GM12878 (cell line): ENCODE measurements around the gene HIVEP3.

Experiments used
- CEBPB ChIP-seq, 2 experiments: fragments of 150-350 bp in 1 of 2; IDR thresholded peaks; 2 replicates each; pipeline ENCODE4 v1.6.1; 2012 to 2014; ENCODE audit warnings: low read depth in 2 of 2, low read length in 2 of 2, borderline replicate concordance in 1 of 2, inconsistent platforms in 1 of 2
- ETV6 ChIP-seq, 2 experiments: fragments of 450-650 bp in 1 of 2; IDR thresholded peaks in 1 of 2; conservative IDR thresholded peaks in 1 of 2; 2 replicates each; pipeline ENCODE4 v1.6.1; 2014; ENCODE audit warnings: antibody characterized with exemption in 1 of 2, borderline replicate concordance in 1 of 2, low read depth in 1 of 2, mild to moderate bottlenecking in 1 of 2, moderate library complexity in 1 of 2
- EZH2 ChIP-seq: IDR thresholded peaks from 2 replicates; pipeline ENCODE4 v1.6.1; 2012; ENCODE audit warnings: low read depth, mild to moderate bottlenecking, control low read depth, inconsistent platforms, low read length, borderline replicate concordance; ENCODE audit not compliant: control insufficient read depth
- HDAC2 ChIP-seq: fragments of 200-600 bp; sonication (generic); IDR thresholded peaks from 2 replicates; pipeline ENCODE4 v1.6.1; 2017
- JUND ChIP-seq: IDR thresholded peaks from 2 replicates; pipeline ENCODE4 v1.6.1; 2012; ENCODE audit warnings: low read depth, mild to moderate bottlenecking, low read length, improper control_type of control experiment, moderate library complexity
- KDM1A ChIP-seq: fragments of 200-600 bp; sonication (generic); IDR thresholded peaks from 2 replicates; pipeline ENCODE4 v1.6.1; 2016; ENCODE audit warnings: borderline replicate concordance
- KLF5 ChIP-seq: fragments of 450-650 bp; IDR thresholded peaks from 2 replicates; pipeline ENCODE4 v1.6.1; 2014; ENCODE audit warnings: mild to moderate bottlenecking; ENCODE audit not compliant: partially characterized antibody
- MTA3 ChIP-seq: IDR thresholded peaks from 2 replicates; pipeline ENCODE4 v1.6.1; 2012; ENCODE audit warnings: low read length, inconsistent platforms, borderline replicate concordance
- POLR2A ChIP-seq: IDR thresholded peaks from 2 replicates; pipeline ENCODE4 v1.6.1; 2011; ENCODE audit warnings: low read depth, mild to moderate bottlenecking, low read length
- RB1 ChIP-seq: fragments of 450-650 bp; formaldehyde crosslinking; IDR thresholded peaks from 2 replicates; pipeline ENCODE4 v1.6.1; 2017; ENCODE audit warnings: mild to moderate bottlenecking, borderline replicate concordance
- SIN3A ChIP-seq: IDR thresholded peaks from 2 replicates; pipeline ENCODE4 v1.6.1; 2012; ENCODE audit warnings: low read depth, low read length, improper control_type of control experiment
- TF ChIP-seq, protein P1 (sequence below): IDR thresholded peaks from 2 replicates; pipeline ENCODE4 v1.6.1; 2012; ENCODE audit warnings: low read length, inconsistent platforms

DNA sequence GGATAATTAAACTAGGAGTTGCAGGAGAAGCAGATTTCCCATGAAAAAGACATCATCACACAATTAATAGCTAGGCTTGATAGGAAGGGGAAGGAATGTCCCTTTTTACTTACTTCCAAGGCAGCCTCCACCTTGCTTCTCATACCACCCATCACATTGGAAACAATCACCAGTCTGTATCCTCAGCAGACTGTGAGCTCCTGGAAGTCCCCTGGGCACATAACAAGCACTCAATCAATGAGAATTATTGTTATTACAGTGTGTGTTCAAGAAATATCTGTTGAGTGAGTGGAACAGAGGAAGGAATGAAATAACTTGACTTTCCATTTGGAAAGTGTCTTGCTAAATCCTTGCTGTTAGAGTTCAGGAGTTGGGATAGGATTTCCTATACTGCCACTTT, 36.2 kb downstream of the HIVEP3 start:
- TF ChIP-seq RB1 (no peak), EZH2 (no peak), SIN3A (no peak), KDM1A (no peak), MTA3 (no peak), CEBPB (IDR thresholded peaks at IDR 0.05; ENCODE audit: borderline replicate concordance in 1 of 2, low read depth in 2 of 2, low read length in 2 of 2) (no peak), ETV6 (conservative IDR thresholded peaks at IDR 0.05 in 1 of 2, IDR thresholded peaks at IDR 0.05 in 1 of 2; ENCODE audit: borderline replicate concordance in 1 of 2, low read depth in 1 of 2) (no peak), HDAC2 (no peak), POLR2A (no peak), KLF5 (no peak), JUND (no peak)
- TF ChIP-seq, protein P1, sequence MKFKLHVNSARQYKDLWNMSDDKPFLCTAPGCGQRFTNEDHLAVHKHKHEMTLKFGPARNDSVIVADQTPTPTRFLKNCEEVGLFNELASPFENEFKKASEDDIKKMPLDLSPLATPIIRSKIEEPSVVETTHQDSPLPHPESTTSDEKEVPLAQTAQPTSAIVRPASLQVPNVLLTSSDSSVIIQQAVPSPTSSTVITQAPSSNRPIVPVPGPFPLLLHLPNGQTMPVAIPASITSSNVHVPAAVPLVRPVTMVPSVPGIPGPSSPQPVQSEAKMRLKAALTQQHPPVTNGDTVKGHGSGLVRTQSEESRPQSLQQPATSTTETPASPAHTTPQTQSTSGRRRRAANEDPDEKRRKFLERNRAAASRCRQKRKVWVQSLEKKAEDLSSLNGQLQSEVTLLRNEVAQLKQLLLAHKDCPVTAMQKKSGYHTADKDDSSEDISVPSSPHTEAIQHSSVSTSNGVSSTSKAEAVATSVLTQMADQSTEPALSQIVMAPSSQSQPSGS, result no peak
